COLO829 (cell line): Measurements from ENCODE around the gene SRSF7.
A peak's percentile ranks its signal among the peaks of the same experiment; 100 is the strongest.
"Not testable (repeated sequence)": the region's sequence is repeated elsewhere in the genome, so short reads cannot be mapped to it uniquely, and the experiment has no call there.

Source experiments
- DNase-seq: peaks from one replicate; pipeline ENCODE4 v3.0.0; 2012; ENCODE audit warnings: low spot score

The SRSF7 gene

GRCh38 chr2:38731684-38732221 is 19.4 kb downstream of the SRSF7 start:
- DNase-seq = no peak

DNA sequence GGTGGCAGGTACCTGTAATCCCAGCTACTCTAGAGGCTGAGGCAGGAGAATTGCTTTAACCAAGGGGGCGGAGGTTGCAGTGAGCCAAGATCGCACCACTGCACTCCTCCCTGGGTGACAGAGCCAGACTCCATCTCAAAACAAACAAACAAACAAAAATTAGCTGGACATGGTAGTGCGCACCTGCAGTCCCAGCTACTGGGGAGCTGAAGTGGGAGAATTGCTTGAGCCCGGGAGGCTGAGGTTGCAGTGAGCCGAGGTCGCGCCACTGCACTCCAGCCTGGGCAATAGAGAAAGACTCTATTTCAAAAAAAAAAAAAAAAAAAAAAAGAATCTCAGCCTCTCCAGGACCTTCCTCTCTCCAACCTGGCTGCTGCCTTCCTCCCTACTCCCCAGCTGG is 20.1 kb downstream of the SRSF7 start:
- no peak for DNase-seq

GRCh38 chr2:38728694-38729093 is 22.5 kb downstream of the SRSF7 start:
- no peak for DNase-seq

GRCh38 chr2:38727661-38728060 is 23.5 kb downstream of the SRSF7 start:
- no peak for DNase-seq

GRCh38 chr2:38723173-38723572 is 28.0 kb downstream of the SRSF7 start:
- no peak for DNase-seq

GRCh38 chr2:38722271-38723061 is 28.7 kb downstream of the SRSF7 start:
- DNase-seq = no peak

GRCh38 chr2:38720613-38721241 is 30.4 kb downstream of the SRSF7 start:
- DNase-seq = peak; percentile 44

- no peak for DNase-seq
Measured at GRCh38 chr2:38719706-38720105, 31.5 kb downstream of the SRSF7 start.

GRCh38 chr2:38718601-38719000 is 32.6 kb downstream of the SRSF7 start:
- DNase-seq = no peak

DNA sequence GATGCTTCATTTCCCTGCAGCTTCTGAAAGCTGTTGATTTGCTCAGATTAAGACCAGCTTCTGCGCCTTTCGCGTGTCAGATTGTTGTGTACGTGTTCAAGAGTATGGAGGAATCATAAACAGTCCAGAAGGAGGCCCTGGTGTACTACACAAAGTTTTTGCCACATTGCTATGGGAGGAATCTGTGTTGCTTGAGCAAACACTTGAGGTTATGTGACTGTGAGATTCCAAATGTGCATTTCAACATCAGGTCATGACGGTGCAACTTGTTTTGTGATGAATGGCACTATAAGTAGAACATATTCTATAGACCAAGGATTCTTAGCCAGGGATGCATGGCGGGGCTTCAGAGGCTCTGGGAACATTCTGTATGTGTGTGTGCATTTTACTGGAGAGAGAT is 35.0 kb downstream of the SRSF7 start:
- DNase-seq = no peak

GRCh38 chr2:38714941-38715340 is 36.2 kb downstream of the SRSF7 start:
- DNase-seq = not testable (repeated sequence)

DNA sequence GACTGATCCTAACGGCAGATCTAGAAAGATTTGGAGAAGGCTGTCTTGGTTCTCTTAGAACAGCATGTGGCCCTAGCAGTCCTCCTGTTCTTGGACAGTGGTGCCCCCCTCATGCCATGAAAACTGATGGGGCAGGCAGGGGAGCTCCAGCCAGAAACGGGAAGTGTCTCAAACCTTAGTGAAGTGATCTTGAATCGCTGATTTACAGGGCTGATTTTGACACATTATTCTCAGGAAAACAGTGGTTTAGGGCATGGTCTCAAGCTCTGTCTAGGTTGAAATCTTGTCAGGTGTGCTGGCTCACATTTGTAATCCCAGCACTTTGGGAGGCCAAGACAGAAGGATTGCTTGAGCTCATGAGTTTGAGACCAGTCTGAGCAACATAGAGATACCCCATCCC is 37.8 kb downstream of the SRSF7 start:
- DNase-seq = no peak

- no peak for DNase-seq
Measured at GRCh38 chr2:38712871-38713270, 38.3 kb downstream of the SRSF7 start.

DNA sequence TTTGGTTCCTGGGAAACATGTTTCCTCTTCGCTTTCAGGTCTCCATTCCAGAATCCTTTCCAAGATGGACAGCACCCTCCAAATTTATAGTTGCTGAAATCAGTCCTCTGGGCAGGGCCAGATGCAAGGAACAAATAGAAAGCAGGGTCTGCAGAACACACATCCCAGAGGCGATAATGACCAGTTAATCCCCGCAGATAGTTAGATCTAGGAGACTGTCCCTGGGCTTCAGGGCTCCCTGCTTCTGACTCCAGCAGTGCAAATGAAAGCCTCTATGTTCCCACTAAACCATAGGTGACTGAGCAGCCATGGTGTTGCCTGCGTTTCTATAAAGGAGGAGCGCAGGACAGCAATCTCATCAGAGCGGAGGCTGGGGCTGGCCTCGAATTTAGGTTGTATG is 38.7 kb downstream of the SRSF7 start:
- no peak for DNase-seq

DNA sequence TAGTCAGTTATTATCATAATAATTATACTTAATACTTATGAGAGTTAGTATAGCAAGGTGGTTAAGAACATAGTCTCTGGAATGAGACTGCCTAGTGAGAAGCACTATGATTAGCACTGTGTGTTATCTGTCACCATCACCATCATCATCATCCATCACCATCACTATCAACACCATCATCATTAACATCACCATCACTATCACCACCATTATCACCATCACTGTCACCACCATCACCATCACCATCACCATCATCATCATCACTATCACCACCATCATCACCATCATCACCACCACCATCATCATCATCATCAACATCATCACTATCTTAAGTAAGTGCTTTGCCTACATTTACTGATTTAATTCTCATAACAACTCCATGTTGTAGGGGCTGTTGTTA is 39.6 kb downstream of the SRSF7 start:
- no peak for DNase-seq

GRCh38 chr2:38709567-38710194 is 41.5 kb downstream of the SRSF7 start:
- no peak for DNase-seq

DNA sequence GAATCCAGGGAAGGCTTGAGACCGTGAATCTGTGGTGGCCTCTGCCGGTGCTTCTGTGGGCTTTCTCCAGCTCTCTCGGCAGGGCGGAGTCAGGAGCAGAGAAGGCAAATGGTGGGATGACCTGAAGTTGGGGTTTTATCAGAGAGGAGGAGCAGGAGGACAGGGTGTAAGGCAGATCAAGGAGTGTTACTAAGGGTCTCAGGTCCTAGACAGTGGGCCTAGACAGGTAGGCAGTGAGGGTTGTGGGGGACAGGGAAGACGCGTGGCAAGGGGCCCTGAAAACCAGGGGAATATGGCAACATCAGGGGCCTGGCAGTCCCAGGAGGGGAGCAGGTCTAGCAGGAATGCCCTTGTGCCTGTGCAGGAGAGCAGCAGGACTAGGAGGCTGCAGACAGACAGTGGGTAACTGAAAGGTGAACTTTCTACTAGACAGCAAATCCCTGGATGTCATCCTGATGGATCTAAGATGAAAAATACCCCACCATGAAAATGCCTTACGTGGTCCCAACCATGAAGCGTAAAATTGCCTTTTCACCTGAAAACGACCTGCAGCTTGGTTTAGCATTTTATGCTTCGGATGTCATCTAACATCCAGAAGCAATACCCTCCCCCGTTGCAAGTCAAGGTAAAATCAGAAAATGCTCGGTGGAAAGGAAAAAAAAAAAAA is 42.1 kb downstream of the SRSF7 start:
- no peak for DNase-seq

DNA sequence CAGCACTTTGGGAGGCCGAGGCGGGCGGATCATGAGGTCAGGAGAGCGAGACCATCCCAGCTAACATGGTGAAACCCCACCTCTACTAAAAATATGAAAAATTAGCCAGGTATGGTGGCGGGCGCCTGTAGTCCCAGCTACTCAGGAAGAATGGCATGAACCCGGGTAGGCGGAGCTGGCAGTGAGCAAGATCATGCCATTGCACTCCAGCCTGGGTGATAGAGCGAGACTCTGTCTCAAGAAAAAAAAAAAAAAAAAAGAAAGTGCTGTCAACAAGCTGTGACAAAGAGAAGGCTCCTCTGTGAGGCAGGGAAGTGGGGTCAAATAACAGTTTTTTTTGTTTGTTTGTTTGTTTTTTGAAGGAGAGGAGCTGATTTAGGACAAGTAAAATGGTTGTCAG is 42.7 kb downstream of the SRSF7 start:
- DNase-seq = not testable (repeated sequence)

- DNase-seq = no peak
Measured at GRCh38 chr2:38706846-38707345, 44.3 kb downstream of the SRSF7 start.

GRCh38 chr2:38704664-38705063 is 46.5 kb downstream of the SRSF7 start:
- no peak for DNase-seq

- DNase-seq = not testable (repeated sequence)
Measured at GRCh38 chr2:38703336-38703735, 47.8 kb downstream of the SRSF7 start.

- no peak for DNase-seq
Measured at GRCh38 chr2:38702413-38702812, 48.7 kb downstream of the SRSF7 start.
